NB4 (cell line): ENCODE measurements around the gene PKNOX2.
A peak's percentile ranks its signal among the peaks of the same experiment; 100 is the strongest.

Experiments used
- DNase-seq: peaks from one replicate; pipeline ENCODE4 v3.0.0; 2010; ENCODE audit warnings: low read depth
- H3K4me3 ChIP-seq: one replicate; pipeline ENCODE4 v1.5.1; 2011; ENCODE audit warnings: mild to moderate bottlenecking, low read depth, low read length, moderate library complexity
- CTCF ChIP-seq: IDR thresholded peaks from one replicate; pipeline ENCODE4 v1.5.1; 2012; ENCODE audit warnings: low read depth, low read length
- MYC ChIP-seq: IDR thresholded peaks from 2 replicates; pipeline ENCODE4 v1.6.1; 2011; ENCODE audit warnings: low read depth, low read length
- POLR2A ChIP-seq: IDR thresholded peaks from 2 replicates; pipeline ENCODE4 v1.6.1; 2011; ENCODE audit warnings: mild to moderate bottlenecking; ENCODE audit not compliant: insufficient read length; ENCODE audit errors: extremely low read depth
- TF ChIP-seq, protein P1 (sequence below): IDR thresholded peaks from 2 replicates; pipeline ENCODE4 v1.6.1; 2011; ENCODE audit warnings: low read depth, low read length

The PKNOX2 gene

GRCh38 chr11:125147280-125147679 is 17.3 kb upstream of the PKNOX2 start:
- no peak overlapping the region for H3K4me3 ChIP-seq
- DNase-seq = no peak
- TF ChIP-seq, protein P1, sequence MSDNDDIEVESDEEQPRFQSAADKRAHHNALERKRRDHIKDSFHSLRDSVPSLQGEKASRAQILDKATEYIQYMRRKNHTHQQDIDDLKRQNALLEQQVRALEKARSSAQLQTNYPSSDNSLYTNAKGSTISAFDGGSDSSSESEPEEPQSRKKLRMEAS = no peak
- no peak for TF ChIP-seq MYC

GRCh38 chr11:125148011-125148410 is 16.5 kb upstream of the PKNOX2 start:
- H3K4me3 ChIP-seq = no peak overlapping the region
- no peak for DNase-seq
- TF ChIP-seq, protein P1 = no peak
- no peak for TF ChIP-seq POLR2A
- TF ChIP-seq MYC = no peak

DNA sequence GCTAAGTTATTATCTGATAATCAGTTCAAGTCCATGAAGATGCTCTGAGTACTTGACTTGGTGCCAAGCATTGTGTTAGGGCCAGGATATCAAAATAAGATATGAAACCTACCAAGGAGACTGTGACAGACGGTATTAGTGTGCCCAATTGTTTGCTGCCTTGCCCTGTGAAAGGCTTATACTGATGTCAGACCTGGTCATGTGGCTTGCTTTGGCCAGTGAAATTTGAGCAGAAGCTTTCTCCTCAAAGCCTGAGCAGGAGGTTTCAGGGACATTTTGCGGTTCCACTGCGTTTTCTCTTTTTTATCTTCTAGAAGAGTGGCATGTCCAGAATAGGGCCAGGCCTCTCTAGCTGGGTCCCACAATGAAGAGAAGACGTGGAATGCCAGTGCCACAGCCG is 15.8 kb upstream of the PKNOX2 start:
- no peak for DNase-seq
- no peak overlapping the region for H3K4me3 ChIP-seq
- TF ChIP-seq, protein P1 = no peak
- no peak for TF ChIP-seq MYC
- no peak for TF ChIP-seq POLR2A
- TF ChIP-seq CTCF = no peak

- TF ChIP-seq CTCF (no peak), MYC (no peak), POLR2A (no peak)
- TF ChIP-seq, protein P1 = no peak
- DNase-seq = no peak
- H3K4me3 ChIP-seq = no peak overlapping the region
Observed at GRCh38 chr11:125153837-125154236, 10.7 kb upstream of the PKNOX2 start.

DNA sequence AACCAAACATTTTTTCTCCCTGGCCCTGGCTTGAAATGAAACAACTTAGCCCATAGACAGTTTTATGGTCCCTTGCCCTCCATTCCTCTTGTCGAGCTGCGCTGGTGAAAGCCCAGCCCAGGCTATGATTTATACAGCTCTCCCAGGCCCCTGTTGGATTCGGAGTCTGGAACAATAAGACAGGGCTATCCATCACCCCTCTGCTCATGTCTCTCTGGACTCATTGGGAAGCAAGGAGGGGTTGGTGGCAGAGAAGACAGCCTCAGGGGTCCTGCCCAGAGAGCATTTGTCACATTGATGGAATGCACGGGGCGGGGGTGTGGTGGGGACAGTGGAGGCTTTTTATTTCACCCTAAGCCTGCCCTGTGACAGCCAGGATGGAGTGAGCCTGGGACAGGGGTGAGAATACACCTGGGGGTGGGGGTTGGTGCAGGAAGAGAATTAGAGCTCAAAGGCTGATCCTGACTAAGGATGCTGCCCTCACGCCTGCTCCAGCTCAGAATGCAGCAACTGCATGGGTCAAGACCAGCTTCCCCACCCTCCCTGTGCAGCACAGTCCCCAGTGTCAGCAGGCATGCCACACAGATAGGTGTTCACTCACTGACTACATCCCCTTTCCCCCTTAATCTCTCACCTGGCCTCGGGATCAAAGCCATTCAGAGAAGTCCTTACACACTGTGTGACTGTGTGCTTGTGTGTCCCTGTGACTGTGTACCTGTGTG is 10.0 kb upstream of the PKNOX2 start:
- no peak overlapping the region for H3K4me3 ChIP-seq
- DNase-seq = no peak
- TF ChIP-seq, protein P1 = no peak
- TF ChIP-seq MYC = no peak
- no peak for TF ChIP-seq POLR2A
- no peak for TF ChIP-seq CTCF

DNA sequence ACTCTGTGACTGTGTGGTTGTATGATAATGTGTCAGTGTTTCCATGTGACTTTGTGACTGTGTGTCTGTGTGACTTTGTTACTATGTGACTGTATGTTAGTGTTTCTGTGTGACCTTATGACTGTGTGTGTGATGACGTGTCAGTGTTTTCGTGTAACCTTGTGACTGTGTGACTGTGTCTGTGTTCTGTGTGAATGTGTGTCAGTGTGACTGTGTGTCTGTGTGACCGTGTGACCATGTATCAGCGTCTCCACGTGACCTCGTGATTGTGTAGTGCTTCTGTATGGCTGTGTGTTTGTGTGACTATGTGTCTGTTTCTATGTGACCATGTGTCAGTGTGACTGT is 9.5 kb upstream of the PKNOX2 start:
- DNase-seq = no peak
- TF ChIP-seq, protein P1 = no peak
- TF ChIP-seq POLR2A (no peak), CTCF (no peak), MYC (no peak)
- no peak overlapping the region for H3K4me3 ChIP-seq

DNA sequence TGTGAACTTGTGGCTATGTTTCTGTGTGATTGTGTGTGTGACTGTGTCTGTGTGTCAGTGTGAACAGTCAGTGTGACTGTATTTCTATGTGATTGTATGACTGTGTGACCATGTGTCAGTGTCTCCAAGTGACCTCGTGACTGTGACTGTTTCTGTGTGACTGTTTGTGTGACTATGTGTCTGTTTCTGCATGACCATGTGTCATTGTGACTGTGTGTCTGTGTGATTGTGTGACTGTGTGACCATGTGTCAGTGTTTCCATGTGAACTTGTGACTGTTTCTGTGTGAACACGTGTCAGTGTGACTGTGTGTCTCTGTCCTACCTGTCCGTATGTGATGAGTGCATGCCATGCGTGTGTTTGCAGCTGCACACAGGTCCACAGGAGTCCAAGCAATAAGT is 8.8 kb upstream of the PKNOX2 start:
- TF ChIP-seq, protein P1 = peak; percentile 57
- no peak for TF ChIP-seq MYC
- no peak for DNase-seq
- H3K4me3 ChIP-seq = no peak overlapping the region
